Fibroblast of skin of abdomen (primary cell): ENCODE results near the gene TMEFF1.
A peak's percentile ranks its signal among the peaks of the same experiment; 100 is the strongest.

Experiments
- DNase-seq: peaks from one replicate; pipeline ENCODE4 v3.0.0-alpha.2; 2013

Gene TMEFF1

GRCh38 chr9:100577776-100578448 lies 105.0 kb downstream of the TMEFF1 start, which contains the start of gene CAVIN4:
CAVIN4 (plus strand) TSS chr9:100578079; CDS start chr9:100578144, 65 bp downstream.
- DNase-seq = no peak

GRCh38 chr9:100578610-100579009 lies 105.7 kb downstream of the TMEFF1 start:
- no peak for DNase-seq

- no peak for DNase-seq
Measured at GRCh38 chr9:100579665-100580064, 106.7 kb downstream of the TMEFF1 start.

- no peak for DNase-seq
Measured at GRCh38 chr9:100580257-100580656, 107.3 kb downstream of the TMEFF1 start.

- DNase-seq = no peak
Measured at GRCh38 chr9:100581081-100581480, 108.1 kb downstream of the TMEFF1 start.

GRCh38 chr9:100581661-100582060 lies 108.7 kb downstream of the TMEFF1 start:
- no peak for DNase-seq

GRCh38 chr9:100583014-100583802 lies 110.3 kb downstream of the TMEFF1 start:
- DNase-seq = no peak

GRCh38 chr9:100584951-100585350 lies 112.0 kb downstream of the TMEFF1 start:
- no peak for DNase-seq

GRCh38 chr9:100586093-100586492 lies 113.1 kb downstream of the TMEFF1 start:
- DNase-seq = no peak

GRCh38 chr9:100587375-100587774 lies 114.4 kb downstream of the TMEFF1 start:
- peak; percentile 33 for DNase-seq

- DNase-seq = peak; percentile 63
Measured at GRCh38 chr9:100589582-100589981, 116.6 kb downstream of the TMEFF1 start.

- peak; percentile 66 for DNase-seq
Measured at GRCh38 chr9:100590481-100590880, 117.5 kb downstream of the TMEFF1 start.

- DNase-seq = no peak
Measured at GRCh38 chr9:100591139-100591538, 118.2 kb downstream of the TMEFF1 start.

- no peak for DNase-seq
Measured at GRCh38 chr9:100591639-100592412, 118.9 kb downstream of the TMEFF1 start.

- DNase-seq = peak; percentile 65
Measured at GRCh38 chr9:100595391-100596199, 122.6 kb downstream of the TMEFF1 start.

GRCh38 chr9:100597236-100597635 lies 124.3 kb downstream of the TMEFF1 start:
- no peak for DNase-seq

GRCh38 chr9:100598641-100599145 lies 125.7 kb downstream of the TMEFF1 start:
- DNase-seq = peak; percentile 77

GRCh38 chr9:100600521-100601079 lies 127.7 kb downstream of the TMEFF1 start:
- DNase-seq = no peak

GRCh38 chr9:100601216-100601615 lies 128.3 kb downstream of the TMEFF1 start:
- DNase-seq = peak; percentile 53

GRCh38 chr9:100602342-100602801 lies 129.4 kb downstream of the TMEFF1 start:
- DNase-seq = peak; percentile 39

- DNase-seq = no peak
Measured at GRCh38 chr9:100605405-100605804, 132.5 kb downstream of the TMEFF1 start.

GRCh38 chr9:100619194-100619593 lies 146.2 kb downstream of the TMEFF1 start:
- DNase-seq = no peak
